Aorta (tissue), 5 donors: ENCODE results near the gene HYAL2. TPM values are rescaled to one million over a fixed set of nuclear protein-coding genes. Genes with fewer than 3 reads are reported as not detected.

Source experiments
- ATAC-seq: fragments of 200-7000 bp; cut with Tn5 transposase; one replicate; pipeline ENCODE4 v1.9.1; 2022; ENCODE audit warnings: moderate library complexity; ENCODE audit not compliant: low FRiP score
- DNase-seq, 2 donors: peaks; one replicate each; pipeline ENCODE4 v3.0.0-alpha.2; 2020
- H3K27ac ChIP-seq, 2 donors: one replicate each; pipeline ENCODE4 v1.5.1; 2013; ENCODE audit warnings: low read length in 2 of 2, mild to moderate bottlenecking in 2 of 2, moderate library complexity in 2 of 2, control low read depth in 1 of 2, inconsistent platforms in 1 of 2, low read depth in 1 of 2
- H3K27me3 ChIP-seq, 2 donors: one replicate each; pipeline ENCODE4 v1.6.1; 2013; ENCODE audit warnings: control low read depth in 1 of 2, low read length in 1 of 2, mild to moderate bottlenecking in 1 of 2, moderate library complexity in 1 of 2; ENCODE audit not compliant: insufficient read depth in 2 of 2, control insufficient read depth in 1 of 2
- H3K36me3 ChIP-seq, 2 donors: one replicate each; pipeline ENCODE4 v1.6.1; 2013; ENCODE audit warnings: control low read depth in 1 of 2, low read length in 1 of 2, mild to moderate bottlenecking in 1 of 2; ENCODE audit not compliant: insufficient read depth in 2 of 2, control insufficient read depth in 1 of 2
- H3K4me1 ChIP-seq, 2 donors: one replicate each; pipeline ENCODE4 v1.6.1; 2013; ENCODE audit warnings: low read length in 2 of 2, control low read depth in 1 of 2, mild to moderate bottlenecking in 1 of 2, moderate library complexity in 1 of 2; ENCODE audit not compliant: insufficient read depth in 2 of 2, control insufficient read depth in 1 of 2
- H3K4me3 ChIP-seq, 2 donors: one replicate each; pipeline ENCODE4 v1.5.1; 2013; ENCODE audit warnings: low read length in 2 of 2, control low read depth in 1 of 2, mild to moderate bottlenecking in 1 of 2
- H3K9me3 ChIP-seq: one replicate; pipeline ENCODE4 v1.6.1; 2013; ENCODE audit warnings: mild to moderate bottlenecking, low read length; ENCODE audit not compliant: control insufficient read depth
- WGBS, 2 donors: extraction: QIAGEN DNeasy Blood & Tissue Kit; methylation state at CpG; one replicate each; pipeline ENCODE4 v1.1.7; 2013; 5-methylcytosine and 5-hydroxymethylcytosine counted together
- intact Hi-C, 2 donors: fragments of 100-400 bp; cut with DNase I; formaldehyde crosslinking; loops; one replicate each; pipeline versions ENCODE4 v1.14.2 to v1.15.0; 2022
- polyA plus RNA-seq, 2 donors: library from polyadenylated mRNA; stranded (reverse); fragments of 200-250 nt; gene quantifications; one replicate each; pipeline ENCODE4 v1.2.3, GENCODE V29; 2013
- total RNA-seq, 2 donors: library from RNA; stranded (reverse); fragmentation: NEBNext Ultra II Directional; extraction: Animal tissue kit (Norgen Biotek cat#: 25700); gene quantifications; one replicate each; pipeline ENCODE4 v1.2.1, GENCODE V29; 2021
- donor health status: healthy with polysubstance abuse.
- donor health status: Bipolar disorder and iron deficiency.
- donor health status: DM: no; HTN: no; CAD: no.
- donor health status: DM: no; HTN: no; CAD: no.
- donor health status: DM: yes; HTN: yes; CAD: no.

The HYAL2 gene
- total and polyA plus RNA-seq, 4 donors = 5.6 to 71.2 (median 38.9) TPM

GRCh38 chr3:50337175-50337861, 14.8 kb upstream of the HYAL2 start:
- 0% methylated on average over 67 to 79 of the region's 79 CpGs for WGBS, 2 donors
- H3K36me3 ChIP-seq = no peaks in the 10 kb centered on the region
- H3K9me3 ChIP-seq = no peaks in the 10 kb centered on the region
- H3K4me3 ChIP-seq = peak overlapping the region; percentile 51 to 78
- H3K4me1 ChIP-seq = peaks cover 0 to 5% of the 10 kb centered on the region in 2 donors
- intact Hi-C loops = no loop called here
- H3K27me3 ChIP-seq = no peaks in the 10 kb centered on the region
- peak; percentile 100 for DNase-seq
- peak overlapping the region; percentile 17 to 86 for H3K27ac ChIP-seq
- ATAC-seq = peak; percentile 93

- Histone ChIP-seq H3K27me3 (no peaks in the 10 kb centered on the region), H3K4me1 (peaks cover 0 to 5% of the 10 kb centered on the region in 2 donors), H3K4me3 (peak overlapping the region; percentile 51 to 78), H3K27ac (peak overlapping the region; percentile 17 to 86), H3K36me3 (no peaks in the 10 kb centered on the region), H3K9me3 (no peaks in the 10 kb centered on the region)
- DNase-seq (no peak), ATAC-seq (no peak)
- WGBS, 2 donors = 1% methylated on average over 26 to 31 of the region's 31 CpGs
- intact Hi-C loops = no loop called here
Measured at GRCh38 chr3:50336452-50337174, 14.1 kb upstream of the HYAL2 start.

- WGBS, 2 donors = 46 to 48% methylated on average over 5 of the region's 5 CpGs
- no peak for ATAC-seq
Measured at GRCh38 chr3:50334339-50335075, 12.0 kb upstream of the HYAL2 start.

GRCh38 chr3:50333744-50334328, 11.3 kb upstream of the HYAL2 start:
- peaks cover 0 to 7% of the 10 kb centered on the region in 2 donors for H3K36me3 ChIP-seq
- peaks cover 0 to 5% of the 10 kb centered on the region in 2 donors for H3K4me1 ChIP-seq
- 34 to 43% methylated on average over 12 of the region's 12 CpGs for WGBS, 2 donors
- peak overlapping the region in 1 of 2 donors; percentile 35 for H3K27ac ChIP-seq
- no peaks in the 10 kb centered on the region for H3K9me3 ChIP-seq
- no peaks in the 10 kb centered on the region for H3K27me3 ChIP-seq
- no peak overlapping the region for H3K4me3 ChIP-seq
- intact Hi-C loops = no loop called here
- DNase-seq = no peak
- ATAC-seq = no peak

More at GRCh38 chr3:50334339-50335075, 12.0 kb upstream of the HYAL2 start:
- H3K36me3 ChIP-seq = peaks cover 0 to 7% of the 10 kb centered on the region in 2 donors
- no peak overlapping the region for H3K4me3 ChIP-seq
- peaks cover 0 to 5% of the 10 kb centered on the region in 2 donors for H3K4me1 ChIP-seq
- DNase-seq = no peak
- intact Hi-C loops = no loop called here
- no peaks in the 10 kb centered on the region for H3K27me3 ChIP-seq
- peak overlapping the region in 1 of 2 donors; percentile 35 for H3K27ac ChIP-seq
- no peaks in the 10 kb centered on the region for H3K9me3 ChIP-seq

- Histone ChIP-seq H3K36me3 (peaks cover 0 to 7% of the 10 kb centered on the region in 2 donors), H3K4me3 (no peak overlapping the region), H3K9me3 (no peaks in the 10 kb centered on the region), H3K4me1 (peaks cover 0 to 5% of the 10 kb centered on the region in 2 donors), H3K27me3 (no peaks in the 10 kb centered on the region), H3K27ac (no peak overlapping the region)
- intact Hi-C loops = no loop called here
- DNase-seq = no peak
- ATAC-seq = no peak
- WGBS, 2 donors = 95% methylated on average over 19 of the region's 19 CpGs
Measured at GRCh38 chr3:50331364-50331907, 8.9 kb upstream of the HYAL2 start.

GRCh38 chr3:50330330-50330729, 7.8 kb upstream of the HYAL2 start:
- intact Hi-C loops = no loop called here
- WGBS, 2 donors = 89 to 90% methylated on average over 10 of the region's 10 CpGs
- Histone ChIP-seq H3K27ac (no peak overlapping the region), H3K4me1 (peaks cover 0 to 5% of the 10 kb centered on the region in 2 donors), H3K9me3 (no peaks in the 10 kb centered on the region), H3K4me3 (no peak overlapping the region), H3K36me3 (peaks cover 0 to 7% of the 10 kb centered on the region in 2 donors), H3K27me3 (no peaks in the 10 kb centered on the region)
- ATAC-seq = no peak
- DNase-seq = peak in 1 of 2 donors; percentile 42

GRCh38 chr3:50327943-50328691, 5.6 kb upstream of the HYAL2 start, which contains the start of gene TUSC2:
TUSC2 (minus strand) TSS chr3:50328223; CDS start chr3:50328099, 124 bp downstream.
- 1% methylated on average over 49 to 55 of the region's 55 CpGs for WGBS, 2 donors
- Histone ChIP-seq H3K4me1 (no peaks in the 10 kb centered on the region), H3K27ac (peak within 1 kb of the TSS in 1 of 2 donors; percentile 29), H3K36me3 (peaks cover 0 to 7% of the 10 kb centered on the region in 2 donors), H3K27me3 (no peaks in the 10 kb centered on the region), H3K4me3 (peak within 1 kb of the TSS; percentile 12 to 81), H3K9me3 (no peaks in the 10 kb centered on the region)
- ATAC-seq (peak; percentile 92), DNase-seq (peak; percentile 98 to 99)
- intact Hi-C loops = no loop called here
